Ovary (tissue), 9 donors: ENCODE data around the gene F5. TPM values are rescaled to one million over a fixed set of nuclear protein-coding genes. Genes with fewer than 3 reads are reported as not detected.

ENCODE experiments used
- DNase-seq, 5 donors: peaks; one replicate each; pipeline ENCODE4 v3.0.0-alpha.2; 2019 to 2020
- H3K27ac ChIP-seq, 2 donors: fragments of 200-600 bp; one replicate each; pipeline versions ENCODE4 v1.5.1 to v1.8.0; 2019 to 2022
- H3K27me3 ChIP-seq: fragments of 200-600 bp; one replicate; pipeline ENCODE4 v1.8.0; 2022
- H3K36me3 ChIP-seq: fragments of 200-600 bp; sonication (generic); one replicate; pipeline ENCODE4 v1.5.1; 2019
- H3K4me1 ChIP-seq: one replicate; pipeline ENCODE4 v1.8.1; 2013; ENCODE audit warnings: mild to moderate bottlenecking, moderate library complexity; ENCODE audit not compliant: insufficient read depth
- H3K4me3 ChIP-seq: fragments of 200-600 bp; sonication (generic); one replicate; pipeline ENCODE4 v1.5.1; 2017
- H3K9me3 ChIP-seq, 2 donors: fragments of 200-600 bp in 1 of 2; sonication (generic) in 1 of 2; one replicate each; pipeline versions ENCODE4 v1.5.1 to v1.8.1; 2013 to 2019; ENCODE audit warnings: mild to moderate bottlenecking in 1 of 2, moderate library complexity in 1 of 2
- CTCF ChIP-seq, 3 donors: fragments of 450-650 bp in 2 of 3; fragments of 200-600 bp in 1 of 3; IDR thresholded peaks; one replicate each; pipeline versions ENCODE4 v1.5.1 to v1.8.0; 2016 to 2022; ENCODE audit warnings: antibody characterized with exemption in 3 of 3, mild to moderate bottlenecking in 1 of 3
- EP300 ChIP-seq: sonication (generic); formaldehyde crosslinking; IDR thresholded peaks from one replicate; pipeline ENCODE4 v1.6.1; 2017; ENCODE audit warnings: antibody characterized with exemption
- POLR2A ChIP-seq: fragments of 450-650 bp; IDR thresholded peaks from one replicate; pipeline ENCODE4 v1.6.1; 2017; ENCODE audit warnings: antibody characterized with exemption, mild to moderate bottlenecking, moderate library complexity
- WGBS, 3 donors: extraction: QIAGEN DNeasy Blood & Tissue Kit in 1 of 3; methylation state at CpG; one replicate each; pipeline versions ENCODE4 v1.1.5 to v1.1.7; 2013 to 2017; 5-methylcytosine and 5-hydroxymethylcytosine counted together
- intact Hi-C, 4 donors: fragments of 100-400 bp; cut with DNase I; formaldehyde crosslinking; loops; one replicate each; pipeline versions ENCODE4 v1.11.0 to v1.15.1; 2022 to 2023
- polyA plus RNA-seq, 2 donors: library from polyadenylated mRNA; stranded (reverse); fragments of 200-250 nt in 1 of 2; fragments of 350-450 nt in 1 of 2; fragmentation: Illumina TruSeq in 1 of 2; extraction: RNeasy Lipid Tissue Mini Kit (QIAGEN cat#74804) in 1 of 2; gene quantifications; one replicate each; pipeline ENCODE4 v1.2.3, GENCODE V29; 2013 to 2014
- total RNA-seq, 7 donors: library from RNA; depleted of rRNA in 2 of 7; stranded (reverse); fragments of >200 nt in 2 of 7; fragmentation: NEBNext Ultra II Directional in 3 of 7; extraction: Animal tissue kit (Norgen Biotek cat#: 25700) in 3 of 7; gene quantifications; one replicate each; pipeline versions ENCODE4 v1.1.0 to v1.2.4, GENCODE V29; 2016 to 2023
- donor health status: DM: no; HTN: no; CAD: no; lungs with moderate emphysema.
- donor health status: DM: no; HTN: no; CAD: no.
- donor health status: Bipolar disorder and iron deficiency.
- donor health status: DM: yes; HTN: yes; CAD: no.
- donor health status: DM: no; HTN: no; CAD: no.
- donor health status: DM: yes; HTN: yes; CAD: no.

Gene F5
- total and polyA plus RNA-seq, 9 donors: 0.05 to 3.3 (median 0.31) TPM; not detected in 2

GRCh38 chr1:169576935-169577331 lies 9.3 kb downstream of the F5 start:
- Histone ChIP-seq H3K9me3 (no peaks in the 10 kb centered on the region), H3K27me3 (no peaks in the 10 kb centered on the region), H3K4me1 (no peaks in the 10 kb centered on the region), H3K36me3 (no peaks in the 10 kb centered on the region), H3K27ac (no peak overlapping the region), H3K4me3 (no peak overlapping the region)
- TF ChIP-seq POLR2A (no peak), EP300 (no peak), CTCF (IDR thresholded peaks at IDR 0.05) (no peak)
- DNase-seq: no peak
- intact Hi-C loops: no loop called here
- 15 to 48% (median 16%) methylated on average over 1 of the region's 1 CpG for WGBS, 3 donors

- intact Hi-C loops: no loop called here
- Histone ChIP-seq H3K4me3 (no peak overlapping the region), H3K4me1 (no peaks in the 10 kb centered on the region), H3K9me3 (no peaks in the 10 kb centered on the region), H3K36me3 (no peaks in the 10 kb centered on the region), H3K27ac (no peak overlapping the region), H3K27me3 (no peaks in the 10 kb centered on the region)
- TF ChIP-seq POLR2A (no peak), EP300 (no peak), CTCF (IDR thresholded peaks at IDR 0.05) (no peak)
- DNase-seq: no peak
- WGBS, 3 donors: 56 to 77% (median 61%) methylated on average over 5 of the region's 5 CpGs
These were observed 9.9 kb downstream of the F5 start for GRCh38 chr1:169576241-169576934.

GRCh38 chr1:169574336-169574735 lies 11.9 kb downstream of the F5 start:
- Histone ChIP-seq H3K27me3 (no peaks in the 10 kb centered on the region), H3K4me1 (no peaks in the 10 kb centered on the region), H3K4me3 (no peak overlapping the region), H3K9me3 (no peaks in the 10 kb centered on the region), H3K27ac (no peak overlapping the region), H3K36me3 (no peaks in the 10 kb centered on the region)
- intact Hi-C loops: no loop called here
- no peak for DNase-seq
- no peak for TF ChIP-seq POLR2A
- TF ChIP-seq EP300: no peak
- no peak for TF ChIP-seq CTCF (IDR thresholded peaks at IDR 0.05)
- 38 to 70% (median 57%) methylated on average over 4 of the region's 4 CpGs for WGBS, 3 donors

GRCh38 chr1:169572187-169572586 lies 14.1 kb downstream of the F5 start:
- no peak overlapping the region for H3K4me3 ChIP-seq
- H3K27ac ChIP-seq: no peak overlapping the region
- 23 to 36% (median 27%) methylated on average over 1 of the region's 1 CpG for WGBS, 3 donors
- intact Hi-C loops: no loop called here
- DNase-seq: no peak
- H3K27me3 ChIP-seq: no peaks in the 10 kb centered on the region
- H3K9me3 ChIP-seq: no peaks in the 10 kb centered on the region
- H3K36me3 ChIP-seq: no peaks in the 10 kb centered on the region
- TF ChIP-seq CTCF (IDR thresholded peaks at IDR 0.05) (no peak), POLR2A (no peak), EP300 (no peak)
- no peaks in the 10 kb centered on the region for H3K4me1 ChIP-seq
